Smooth muscle cell (in vitro differentiated cells): Measurements from ENCODE around the gene TCP11L2. TPM values are rescaled to one million over a fixed set of nuclear protein-coding genes. Genes with fewer than 3 reads are reported as not detected.
A peak's percentile ranks its signal among the peaks of the same experiment; 100 is the strongest.

Experiments
- DNase-seq: peaks from one replicate; lab custom pipeline; 2025; ENCODE audit not compliant: unreplicated experiment; lab: John Stamatoyannopoulos, UW
- H2AFZ ChIP-seq: fragments of 200-600 bp; sonication (generic); 2 replicates; pipeline ENCODE4 v1.6.0; 2016; ENCODE audit warnings: antibody characterized with exemption, low read depth, mild to moderate bottlenecking
- H3F3A ChIP-seq: fragments of 200-600 bp; sonication (generic); 2 replicates; pipeline ENCODE4 v1.6.0; 2017; ENCODE audit warnings: antibody characterized with exemption, low read depth
- H3K27ac ChIP-seq: fragments of 200-600 bp; sonication (generic); 2 replicates; pipeline ENCODE4 v1.5.1; 2016; ENCODE audit warnings: low read depth, mild to moderate bottlenecking
- H3K27me3 ChIP-seq: fragments of 200-600 bp; sonication (generic); 2 replicates; pipeline ENCODE4 v1.6.1; 2016; ENCODE audit warnings: low read depth, mild to moderate bottlenecking
- H3K36me3 ChIP-seq: fragments of 200-600 bp; sonication (generic); 2 replicates; pipeline ENCODE4 v1.5.1; 2016; ENCODE audit warnings: low read depth
- H3K4me1 ChIP-seq: fragments of 200-600 bp; sonication (generic); 2 replicates; pipeline ENCODE4 v1.5.1; 2016; ENCODE audit warnings: low read depth
- H3K4me2 ChIP-seq: fragments of 200-600 bp; sonication (generic); 2 replicates; pipeline ENCODE4 v1.6.0; 2016; ENCODE audit warnings: mild to moderate bottlenecking
- H3K4me3 ChIP-seq: fragments of 200-600 bp; sonication (generic); 2 replicates; pipeline ENCODE4 v1.5.1; 2016; ENCODE audit warnings: mild to moderate bottlenecking
- H3K79me2 ChIP-seq: fragments of 200-600 bp; sonication (generic); 2 replicates; pipeline ENCODE4 v1.6.0; 2016; ENCODE audit warnings: low read depth, mild to moderate bottlenecking
- H3K9ac ChIP-seq: fragments of 200-600 bp; sonication (generic); 2 replicates; pipeline ENCODE4 v1.6.0; 2016; ENCODE audit warnings: low read depth
- H3K9me3 ChIP-seq: fragments of 200-600 bp; sonication (generic); replicated peaks from 2 replicates; pipeline ENCODE4 v1.5.1; 2016; ENCODE audit warnings: low read depth
- H4K20me1 ChIP-seq: fragments of 200-600 bp; sonication (generic); 2 replicates; pipeline ENCODE4 v1.6.0; 2016; ENCODE audit warnings: low read depth
- WGBS: methylation state at CpG from one replicate; pipeline ENCODE4 v1.1.7; 2016; ENCODE audit warnings: low lambda C conversion rate; 5-methylcytosine and 5-hydroxymethylcytosine counted together
- polyA plus RNA-seq: library from polyadenylated mRNA; unstranded; fragments of >200 nt; fragmentation: Nextera tagmentation; extraction: Ambion mirVana; gene quantifications from 2 replicates; pipeline ENCODE4 v1.2.1, GENCODE V29; 2016
- total RNA-seq: library from RNA; depleted of rRNA; stranded (reverse); fragments of >200 nt; gene quantifications from 2 replicates; pipeline ENCODE4 v1.2.3, GENCODE V29; 2014
- TF ChIP-seq, protein P1 (sequence below): fragments of 200-600 bp; sonication (generic); IDR thresholded peaks from 2 replicates; pipeline ENCODE4 v1.5.1; 2017; ENCODE audit warnings: borderline replicate concordance, mild to moderate bottlenecking, antibody characterized with exemption; ENCODE audit not compliant: insufficient read depth, poor library complexity, severe bottlenecking

TCP11L2 gene
- total and polyA plus RNA-seq, 2 experiments from 2014 or later: 2.4 to 15.1 TPM

- Histone ChIP-seq H3F3A (peaks cover 8% of the 10 kb centered on the region), H3K27me3 (peaks cover 8% of the 10 kb centered on the region), H2AFZ (no peak overlapping the region), H3K36me3 (no peaks in the 10 kb centered on the region), H3K79me2 (no peaks in the 10 kb centered on the region), H3K4me1 (no peaks in the 10 kb centered on the region), H3K4me2 (no peak overlapping the region), H3K9ac (no peak overlapping the region), H3K9me3 (no peaks in the 10 kb centered on the region), H3K27ac (no peak overlapping the region), H4K20me1 (no peaks in the 10 kb centered on the region), H3K4me3 (no peak overlapping the region)
- no peak for DNase-seq
- 91% methylated on average over 6 of the region's 6 CpGs for WGBS
- TF ChIP-seq, protein P1, sequence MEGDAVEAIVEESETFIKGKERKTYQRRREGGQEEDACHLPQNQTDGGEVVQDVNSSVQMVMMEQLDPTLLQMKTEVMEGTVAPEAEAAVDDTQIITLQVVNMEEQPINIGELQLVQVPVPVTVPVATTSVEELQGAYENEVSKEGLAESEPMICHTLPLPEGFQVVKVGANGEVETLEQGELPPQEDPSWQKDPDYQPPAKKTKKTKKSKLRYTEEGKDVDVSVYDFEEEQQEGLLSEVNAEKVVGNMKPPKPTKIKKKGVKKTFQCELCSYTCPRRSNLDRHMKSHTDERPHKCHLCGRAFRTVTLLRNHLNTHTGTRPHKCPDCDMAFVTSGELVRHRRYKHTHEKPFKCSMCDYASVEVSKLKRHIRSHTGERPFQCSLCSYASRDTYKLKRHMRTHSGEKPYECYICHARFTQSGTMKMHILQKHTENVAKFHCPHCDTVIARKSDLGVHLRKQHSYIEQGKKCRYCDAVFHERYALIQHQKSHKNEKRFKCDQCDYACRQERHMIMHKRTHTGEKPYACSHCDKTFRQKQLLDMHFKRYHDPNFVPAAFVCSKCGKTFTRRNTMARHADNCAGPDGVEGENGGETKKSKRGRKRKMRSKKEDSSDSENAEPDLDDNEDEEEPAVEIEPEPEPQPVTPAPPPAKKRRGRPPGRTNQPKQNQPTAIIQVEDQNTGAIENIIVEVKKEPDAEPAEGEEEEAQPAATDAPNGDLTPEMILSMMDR: no peak
Measured at GRCh38 chr12:106353175-106353574, 50.6 kb downstream of the TCP11L2 start.

- peaks cover 4% of the 10 kb centered on the region for H3K4me1 ChIP-seq
- under 1% methylated on average over 63 of the region's 63 CpGs for whole genome bisulfite sequencing
- peak within 1 kb of the TSS; percentile 88 for H3K4me2 ChIP-seq
- DNase-seq: peak; percentile 97
- H3K27ac ChIP-seq: peak within 1 kb of the TSS; percentile 96
- peak within 1 kb of the TSS; percentile 79 for H2AFZ ChIP-seq
- H3K9ac ChIP-seq: peak within 1 kb of the TSS; percentile 90
- TF ChIP-seq, protein P1: peak; percentile 70
- no peaks in the 10 kb centered on the region for H3K9me3 ChIP-seq
- H3F3A ChIP-seq: peaks cover 8% of the 10 kb centered on the region
- peaks cover 15% of the 10 kb centered on the region for H3K79me2 ChIP-seq
- no peaks in the 10 kb centered on the region for H4K20me1 ChIP-seq
- H3K4me3 ChIP-seq: peak within 1 kb of the TSS; percentile 80
- no peaks in the 10 kb centered on the region for H3K27me3 ChIP-seq
- H3K36me3 ChIP-seq: no peaks in the 10 kb centered on the region
Measured at GRCh38 chr12:106357549-106358395, 55.2 kb downstream of the TCP11L2 start, which contains the start of gene POLR3B. Gene POLR3B (plus strand): TSS chr12:106357748. CDS start chr12:106357880, 132 bp downstream.

- Histone ChIP-seq H3K27ac (peak overlapping the region; percentile 96), H3K9me3 (no peaks in the 10 kb centered on the region), H3K79me2 (peaks cover 15% of the 10 kb centered on the region), H3K4me2 (peak overlapping the region; percentile 88), H3K27me3 (no peaks in the 10 kb centered on the region), H3K36me3 (no peaks in the 10 kb centered on the region), H3K9ac (peak overlapping the region; percentile 90), H3K4me1 (peaks cover 4% of the 10 kb centered on the region), H4K20me1 (no peaks in the 10 kb centered on the region), H2AFZ (peak overlapping the region; percentile 79), H3F3A (peaks cover 8% of the 10 kb centered on the region), H3K4me3 (peak overlapping the region; percentile 80)
- WGBS: 24% methylated on average over 17 of the region's 17 CpGs
- TF ChIP-seq, protein P1: no peak
- no peak for DNase-seq
Measured at GRCh38 chr12:106358396-106359241, 56.1 kb downstream of the TCP11L2 start.
